Mucosa of rectum (tissue), 2 donors: ENCODE measurements around the gene ARHGEF33.

Source experiments
- H3K27ac ChIP-seq, 2 donors: one replicate each; pipeline ENCODE4 v1.7.0; 2013; ENCODE audit warnings: inconsistent platforms in 2 of 2, low read depth in 2 of 2, low read length in 2 of 2
- H3K27me3 ChIP-seq, 2 donors: one replicate each; pipeline ENCODE4 v1.7.0; 2013; ENCODE audit warnings: low read length in 2 of 2; ENCODE audit not compliant: control insufficient read depth in 2 of 2, insufficient read depth in 2 of 2
- H3K36me3 ChIP-seq, 2 donors: one replicate each; pipeline ENCODE4 v1.7.0; 2013; ENCODE audit warnings: low read length in 2 of 2; ENCODE audit not compliant: control insufficient read depth in 2 of 2, insufficient read depth in 2 of 2
- H3K4me1 ChIP-seq, 2 donors: one replicate each; pipeline ENCODE4 v1.7.0; 2013; ENCODE audit warnings: low read length in 2 of 2, mild to moderate bottlenecking in 1 of 2; ENCODE audit not compliant: control insufficient read depth in 2 of 2, insufficient read depth in 2 of 2
- H3K4me3 ChIP-seq, 2 donors: one replicate each; pipeline ENCODE4 v1.7.0; 2013; ENCODE audit warnings: low read length in 2 of 2
- H3K9ac ChIP-seq, 2 donors: one replicate each; pipeline ENCODE4 v1.7.0; 2013; ENCODE audit warnings: low read length in 2 of 2, low read depth in 1 of 2, mild to moderate bottlenecking in 1 of 2
- H3K9me3 ChIP-seq, 2 donors: one replicate each; pipeline ENCODE4 v1.7.0; 2013; ENCODE audit warnings: low read length in 2 of 2; ENCODE audit not compliant: control insufficient read depth in 2 of 2
- donor health status: healthy.
- donor health status: Normal muscosa, but diverticular disease.

The ARHGEF33 gene

GRCh38 chr2:38973266-38973665 is 83.6 kb downstream of the ARHGEF33 start:
- Histone ChIP-seq H3K9me3 (no peaks in the 10 kb centered on the region), H3K27me3 (no peaks in the 10 kb centered on the region), H3K27ac (no peak overlapping the region), H3K4me1 (no peaks in the 10 kb centered on the region), H3K9ac (no peak overlapping the region), H3K4me3 (no peak overlapping the region), H3K36me3 (no peaks in the 10 kb centered on the region)

- no peak overlapping the region for H3K4me3 ChIP-seq
- no peaks in the 10 kb centered on the region for H3K36me3 ChIP-seq
- H3K9ac ChIP-seq: no peak overlapping the region
- no peaks in the 10 kb centered on the region for H3K4me1 ChIP-seq
- H3K9me3 ChIP-seq: no peaks in the 10 kb centered on the region
- H3K27me3 ChIP-seq: no peaks in the 10 kb centered on the region
- H3K27ac ChIP-seq: no peak overlapping the region
Measured at GRCh38 chr2:38975042-38975441, 85.4 kb downstream of the ARHGEF33 start.

DNA sequence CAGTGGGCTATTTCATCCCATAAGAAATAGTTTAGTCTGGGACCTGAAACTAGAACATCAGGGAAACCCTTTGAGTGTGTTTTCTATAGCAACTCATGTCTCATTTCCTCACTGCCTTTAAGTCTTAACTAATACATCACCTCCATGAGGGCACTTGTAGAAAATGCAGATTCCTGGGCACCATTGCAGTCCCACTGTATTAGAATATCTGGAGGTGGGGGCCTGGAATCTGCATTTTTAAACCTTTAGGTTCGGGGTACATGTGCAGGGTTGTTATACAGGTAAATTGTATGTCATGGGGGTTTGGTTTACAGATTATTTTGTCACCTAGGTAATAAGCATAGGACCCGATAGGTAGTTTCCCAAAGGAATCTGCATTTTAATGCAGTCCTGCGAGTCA is 87.4 kb downstream of the ARHGEF33 start:
- H3K9me3 ChIP-seq: no peaks in the 10 kb centered on the region
- H3K27me3 ChIP-seq: no peaks in the 10 kb centered on the region
- H3K27ac ChIP-seq: no peak overlapping the region
- no peak overlapping the region for H3K4me3 ChIP-seq
- no peaks in the 10 kb centered on the region for H3K4me1 ChIP-seq
- no peaks in the 10 kb centered on the region for H3K36me3 ChIP-seq
- H3K9ac ChIP-seq: no peak overlapping the region

GRCh38 chr2:38978296-38978903 is 88.7 kb downstream of the ARHGEF33 start:
- no peaks in the 10 kb centered on the region for H3K4me1 ChIP-seq
- H3K4me3 ChIP-seq: no peak overlapping the region
- no peak overlapping the region for H3K9ac ChIP-seq
- H3K27me3 ChIP-seq: no peaks in the 10 kb centered on the region
- peaks cover 0 to 3% of the 10 kb centered on the region in 2 donors for H3K36me3 ChIP-seq
- no peaks in the 10 kb centered on the region for H3K9me3 ChIP-seq
- no peak overlapping the region for H3K27ac ChIP-seq

- Histone ChIP-seq H3K4me3 (no peak overlapping the region), H3K9ac (no peak overlapping the region), H3K27me3 (no peaks in the 10 kb centered on the region), H3K36me3 (peaks cover under 1 to 3% of the 10 kb centered on the region in 2 donors), H3K9me3 (no peaks in the 10 kb centered on the region), H3K27ac (no peak overlapping the region), H3K4me1 (no peaks in the 10 kb centered on the region)
Measured at GRCh38 chr2:38978908-38979307, 89.2 kb downstream of the ARHGEF33 start.

GRCh38 chr2:38981003-38981669 is 91.5 kb downstream of the ARHGEF33 start:
- H3K27me3 ChIP-seq: no peaks in the 10 kb centered on the region
- no peak overlapping the region for H3K27ac ChIP-seq
- H3K4me1 ChIP-seq: no peaks in the 10 kb centered on the region
- no peaks in the 10 kb centered on the region for H3K9me3 ChIP-seq
- peaks cover 17 to 18% of the 10 kb centered on the region in 2 donors for H3K36me3 ChIP-seq
- no peak overlapping the region for H3K4me3 ChIP-seq
- H3K9ac ChIP-seq: no peak overlapping the region

GRCh38 chr2:38981670-38982357 is 92.1 kb downstream of the ARHGEF33 start:
- Histone ChIP-seq H3K9ac (no peak overlapping the region), H3K9me3 (no peaks in the 10 kb centered on the region), H3K4me1 (no peaks in the 10 kb centered on the region), H3K27me3 (no peaks in the 10 kb centered on the region), H3K36me3 (peaks cover 22 to 23% of the 10 kb centered on the region in 2 donors), H3K4me3 (no peak overlapping the region), H3K27ac (no peak overlapping the region)

DNA sequence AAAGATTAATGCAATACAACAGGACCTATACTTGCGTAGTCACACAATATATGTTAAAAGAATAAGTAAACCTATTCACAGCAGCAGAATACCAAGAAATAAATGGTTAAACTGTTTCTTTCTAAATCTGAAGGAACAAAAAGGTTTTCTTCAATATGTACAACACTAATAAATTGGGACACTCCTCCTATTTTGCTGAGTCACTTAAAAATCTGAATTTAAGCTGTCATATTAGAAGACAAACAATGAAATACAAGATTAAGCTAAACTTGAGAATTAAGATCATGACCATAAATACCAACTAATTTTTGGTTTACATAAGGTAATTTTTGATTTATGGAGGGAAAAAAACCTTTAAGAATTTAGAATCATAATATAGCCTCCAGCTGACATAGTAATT is 92.8 kb downstream of the ARHGEF33 start:
- no peak overlapping the region for H3K9ac ChIP-seq
- peaks cover 22 to 24% of the 10 kb centered on the region in 2 donors for H3K36me3 ChIP-seq
- H3K4me3 ChIP-seq: no peak overlapping the region
- H3K4me1 ChIP-seq: no peaks in the 10 kb centered on the region
- no peaks in the 10 kb centered on the region for H3K27me3 ChIP-seq
- no peaks in the 10 kb centered on the region for H3K9me3 ChIP-seq
- no peak overlapping the region for H3K27ac ChIP-seq

GRCh38 chr2:38988716-38989115 is 99.0 kb downstream of the ARHGEF33 start:
- Histone ChIP-seq H3K36me3 (peaks cover 34 to 37% of the 10 kb centered on the region in 2 donors), H3K4me3 (no peak overlapping the region), H3K4me1 (no peaks in the 10 kb centered on the region), H3K9ac (no peak overlapping the region), H3K27me3 (no peaks in the 10 kb centered on the region), H3K27ac (no peak overlapping the region), H3K9me3 (no peaks in the 10 kb centered on the region)

DNA sequence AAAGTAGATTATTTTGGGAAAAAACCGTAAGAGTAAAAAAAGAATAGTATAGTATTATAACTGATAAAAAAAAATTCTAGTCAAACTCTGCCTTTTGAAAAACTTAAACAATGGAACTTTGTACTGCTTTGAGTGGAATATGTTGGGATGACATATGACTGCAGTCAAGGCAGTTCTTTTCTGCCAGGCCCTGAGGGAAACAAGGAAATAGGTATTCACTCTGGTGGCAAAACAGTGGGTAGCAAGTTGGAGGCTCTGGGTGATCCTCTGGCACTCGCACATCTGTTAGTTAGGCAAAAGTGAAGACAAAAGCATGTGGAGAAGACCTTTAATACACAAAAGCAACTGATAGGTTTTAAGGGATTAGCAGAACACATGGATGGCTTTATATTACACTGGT is 102.2 kb downstream of the ARHGEF33 start:
- no peaks in the 10 kb centered on the region for H3K9me3 ChIP-seq
- H3K27ac ChIP-seq: no peak overlapping the region
- H3K36me3 ChIP-seq: peaks cover 24 to 29% of the 10 kb centered on the region in 2 donors
- H3K9ac ChIP-seq: no peak overlapping the region
- H3K4me1 ChIP-seq: no peaks in the 10 kb centered on the region
- H3K27me3 ChIP-seq: no peaks in the 10 kb centered on the region
- H3K4me3 ChIP-seq: no peak overlapping the region
